ENCODE data around the gene ELK1.

Gene ELK1

DNA sequence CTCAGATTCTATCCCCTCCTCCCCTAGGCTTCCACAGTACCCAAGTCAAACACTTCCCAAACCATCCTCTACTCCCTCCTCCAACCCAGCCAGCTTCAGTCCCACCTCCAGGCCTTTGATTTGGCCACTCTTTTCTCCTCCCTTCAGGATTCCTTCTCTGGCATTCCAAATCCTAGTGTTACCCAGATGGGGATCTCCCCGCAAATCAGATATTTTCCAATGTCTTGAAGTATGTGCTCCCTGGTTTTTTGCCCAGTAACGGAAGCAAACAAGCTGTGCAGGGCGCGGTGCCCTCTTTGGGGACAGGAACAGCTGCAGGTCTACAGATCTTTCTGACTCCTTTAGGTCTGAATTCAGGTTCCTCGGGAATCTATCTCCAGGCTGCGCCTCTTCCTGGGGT, 28.5 kb downstream of the ELK1 start:
- no peaks in the 10 kb centered on the region for H3K36me3 Mint-ChIP-seq (ENCODE audit: low read depth)
- no peaks in the 10 kb centered on the region for H3K4me1 Mint-ChIP-seq
- H3K27me3 Mint-ChIP-seq (ENCODE audit: low read depth) = peaks cover 54% of the 10 kb centered on the region
- H3K4me3 Mint-ChIP-seq = no peak overlapping the region
- H3K27ac Mint-ChIP-seq = no peak overlapping the region
- peaks cover 29% of the 10 kb centered on the region for H3K9me3 Mint-ChIP-seq
- TF ChIP-seq, protein P1, sequence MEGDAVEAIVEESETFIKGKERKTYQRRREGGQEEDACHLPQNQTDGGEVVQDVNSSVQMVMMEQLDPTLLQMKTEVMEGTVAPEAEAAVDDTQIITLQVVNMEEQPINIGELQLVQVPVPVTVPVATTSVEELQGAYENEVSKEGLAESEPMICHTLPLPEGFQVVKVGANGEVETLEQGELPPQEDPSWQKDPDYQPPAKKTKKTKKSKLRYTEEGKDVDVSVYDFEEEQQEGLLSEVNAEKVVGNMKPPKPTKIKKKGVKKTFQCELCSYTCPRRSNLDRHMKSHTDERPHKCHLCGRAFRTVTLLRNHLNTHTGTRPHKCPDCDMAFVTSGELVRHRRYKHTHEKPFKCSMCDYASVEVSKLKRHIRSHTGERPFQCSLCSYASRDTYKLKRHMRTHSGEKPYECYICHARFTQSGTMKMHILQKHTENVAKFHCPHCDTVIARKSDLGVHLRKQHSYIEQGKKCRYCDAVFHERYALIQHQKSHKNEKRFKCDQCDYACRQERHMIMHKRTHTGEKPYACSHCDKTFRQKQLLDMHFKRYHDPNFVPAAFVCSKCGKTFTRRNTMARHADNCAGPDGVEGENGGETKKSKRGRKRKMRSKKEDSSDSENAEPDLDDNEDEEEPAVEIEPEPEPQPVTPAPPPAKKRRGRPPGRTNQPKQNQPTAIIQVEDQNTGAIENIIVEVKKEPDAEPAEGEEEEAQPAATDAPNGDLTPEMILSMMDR (IDR thresholded peaks at IDR 0.05; ENCODE audit: unreplicated experiment in 3 of 3) = no peak

DNA sequence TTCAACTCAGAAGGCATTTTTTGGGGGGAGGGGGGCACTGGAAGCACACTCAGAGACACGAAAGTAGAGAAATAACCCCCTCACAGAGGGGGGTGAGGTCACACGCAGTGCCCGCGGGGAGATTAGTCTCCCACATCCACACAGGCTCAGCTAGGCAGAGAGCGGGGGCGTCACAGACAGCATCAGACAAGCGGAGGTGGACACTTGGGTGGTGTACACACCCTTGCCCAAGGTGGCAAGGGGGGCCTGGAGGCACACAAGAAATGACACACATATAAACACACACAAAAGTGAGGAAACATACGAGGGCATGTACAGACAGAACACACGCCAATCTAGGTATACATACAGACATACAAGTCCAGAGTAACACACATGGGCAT, 30.1 kb downstream of the ELK1 start:
- peak overlapping the region in 2 of 3 experiments; percentile 26 to 36 for H3K4me3 Mint-ChIP-seq
- no peaks in the 10 kb centered on the region for H3K36me3 Mint-ChIP-seq (ENCODE audit: low read depth)
- H3K27ac Mint-ChIP-seq = no peak overlapping the region
- H3K27me3 Mint-ChIP-seq (ENCODE audit: low read depth) = peaks cover 54% of the 10 kb centered on the region
- TF ChIP-seq, protein P1 (IDR thresholded peaks at IDR 0.05; ENCODE audit: unreplicated experiment in 3 of 3) = no peak
- H3K4me1 Mint-ChIP-seq = no peaks in the 10 kb centered on the region
- H3K9me3 Mint-ChIP-seq = peaks cover 25% of the 10 kb centered on the region

DNA sequence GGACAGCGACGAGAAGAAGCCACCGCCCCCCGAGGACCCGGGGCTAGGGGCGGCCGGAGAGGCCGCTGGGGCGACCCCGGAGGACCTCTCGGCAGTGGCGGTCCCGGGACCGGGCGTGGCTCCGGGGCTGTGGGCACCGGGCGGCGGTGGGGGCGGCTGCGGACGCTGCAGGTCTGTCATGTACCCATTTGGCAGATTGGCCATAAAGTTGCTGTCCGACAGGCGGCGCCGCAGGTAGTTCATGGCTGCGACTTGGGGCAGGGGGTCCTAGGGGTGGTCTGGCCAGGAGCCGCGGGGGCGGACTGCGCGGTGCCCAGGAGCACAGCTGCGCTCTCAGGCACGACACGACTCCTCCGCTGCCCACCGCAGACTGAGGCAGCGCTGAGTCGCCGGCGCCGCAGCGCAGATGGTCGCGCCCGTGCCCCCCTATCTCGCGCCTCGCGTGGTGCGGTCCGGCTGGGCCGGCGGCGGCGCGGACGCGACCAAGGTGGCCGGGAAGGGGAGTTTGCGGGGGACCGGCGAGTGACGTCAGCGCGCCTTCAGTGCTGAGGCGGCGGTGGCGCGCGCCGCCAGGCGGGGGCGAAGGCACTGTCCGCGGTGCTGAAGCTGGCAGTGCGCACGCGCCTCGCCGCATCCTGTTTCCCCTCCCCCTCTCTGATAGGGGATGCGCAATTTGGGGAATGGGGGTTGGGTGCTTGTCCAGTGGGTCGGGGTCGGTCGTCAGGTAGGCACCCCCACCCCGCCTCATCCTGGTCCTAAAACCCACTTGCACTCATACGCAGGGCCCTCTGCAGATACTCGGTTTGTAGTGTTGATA, 30.7 kb downstream of the ELK1 start, which contains the start of gene SYN1:
TSS of gene SYN1 (minus strand) at position 372 of the 817 bp plus-strand sequence. CDS start at position 243, 129 bp downstream.
- TF ChIP-seq, protein P1 (IDR thresholded peaks at IDR 0.05; ENCODE audit: unreplicated experiment in 3 of 3) = no peak
- Mint-ChIP-seq H3K27ac (no peak within 1 kb of the TSS), H3K4me1 (no peaks in the 10 kb centered on the region), H3K4me3 (peak within 1 kb of the TSS; percentile 57 to 70 (median 69)), H3K9me3 (peaks cover 25% of the 10 kb centered on the region), H3K27me3 (ENCODE audit: low read depth) (peaks cover 54% of the 10 kb centered on the region), H3K36me3 (ENCODE audit: low read depth) (no peaks in the 10 kb centered on the region)

DNA sequence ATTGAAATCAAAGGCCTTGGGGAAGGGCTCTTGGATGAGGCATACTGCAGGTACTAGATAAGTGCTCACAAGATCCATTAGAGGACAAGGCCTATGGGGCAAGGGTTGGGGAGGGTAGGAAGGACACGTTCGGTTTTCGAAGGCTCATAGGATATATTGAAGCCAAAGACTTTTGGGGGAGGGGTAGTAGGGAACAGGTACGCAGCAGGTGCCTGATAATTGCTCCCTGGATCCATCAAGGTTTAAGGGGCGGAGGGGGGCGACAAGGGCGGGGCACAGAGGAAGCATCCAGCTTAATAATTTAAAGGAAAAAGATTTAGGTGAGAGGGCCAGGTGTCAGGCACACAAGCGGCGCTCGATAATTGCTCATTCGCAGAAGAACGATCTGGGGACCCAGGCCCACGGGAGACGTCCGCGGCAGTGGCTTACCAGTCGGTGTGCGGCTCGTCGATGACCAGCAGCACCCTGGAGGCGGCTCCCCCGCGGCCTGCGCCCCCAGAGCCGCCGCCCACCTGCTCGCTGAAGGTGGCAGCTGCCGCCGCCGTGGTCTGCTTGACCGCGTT, 31.4 kb downstream of the ELK1 start:
- no peak overlapping the region for H3K27ac Mint-ChIP-seq
- H3K36me3 Mint-ChIP-seq (ENCODE audit: low read depth) = no peaks in the 10 kb centered on the region
- H3K4me3 Mint-ChIP-seq = peak overlapping the region; percentile 57 to 70 (median 69)
- TF ChIP-seq, protein P1 (IDR thresholded peaks at IDR 0.05; ENCODE audit: unreplicated experiment in 3 of 3) = no peak
- H3K4me1 Mint-ChIP-seq = no peaks in the 10 kb centered on the region
- peaks cover 56% of the 10 kb centered on the region for H3K27me3 Mint-ChIP-seq (ENCODE audit: low read depth)
- H3K9me3 Mint-ChIP-seq = peaks cover 25% of the 10 kb centered on the region

DNA sequence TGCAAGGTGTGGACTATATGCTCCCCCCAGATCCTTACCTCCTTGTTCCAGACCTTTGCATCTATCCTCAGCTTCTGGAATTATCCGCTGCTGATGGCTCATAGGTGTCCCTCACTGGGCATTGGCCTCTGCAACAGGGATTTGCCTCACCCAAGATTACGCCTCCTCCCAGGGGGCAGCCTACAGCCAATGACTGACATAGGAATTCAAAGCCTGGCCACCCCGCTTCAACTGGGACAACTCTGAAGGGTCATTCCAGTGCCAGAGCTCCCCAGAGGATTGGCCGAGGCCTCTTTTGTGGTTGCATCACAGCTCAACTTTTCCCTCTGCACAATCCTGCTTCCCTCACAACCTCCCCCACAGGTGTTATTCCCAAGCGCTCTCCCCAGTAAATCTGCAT, 35.7 kb downstream of the ELK1 start:
- H3K27me3 Mint-ChIP-seq (ENCODE audit: low read depth) = peaks cover 19% of the 10 kb centered on the region
- H3K27ac Mint-ChIP-seq = no peak overlapping the region
- H3K36me3 Mint-ChIP-seq (ENCODE audit: low read depth) = no peaks in the 10 kb centered on the region
- TF ChIP-seq, protein P1 (IDR thresholded peaks at IDR 0.05; ENCODE audit: unreplicated experiment in 3 of 3) = no peak
- peaks cover 22% of the 10 kb centered on the region for H3K9me3 Mint-ChIP-seq
- H3K4me3 Mint-ChIP-seq = no peak overlapping the region
- no peaks in the 10 kb centered on the region for H3K4me1 Mint-ChIP-seq
